Hepatocyte (in vitro differentiated cells): ENCODE results near the gene EMSY.

ENCODE experiments used
- EZH2phosphoT487 ChIP-seq: fragments of 200-600 bp; sonication (generic); IDR thresholded peaks from one replicate; pipeline ENCODE4 v1.6.1; 2018; ENCODE audit warnings: antibody characterized with exemption, mild to moderate bottlenecking, low read depth, moderate library complexity; ENCODE audit not compliant: unreplicated experiment, severe bottlenecking
- TF ChIP-seq, protein P1 (sequence below): fragments of 200-600 bp; sonication (generic); IDR thresholded peaks from 2 replicates; pipeline ENCODE4 v1.5.1; 2016; ENCODE audit warnings: antibody characterized with exemption, mild to moderate bottlenecking; ENCODE audit not compliant: poor library complexity

DNA sequence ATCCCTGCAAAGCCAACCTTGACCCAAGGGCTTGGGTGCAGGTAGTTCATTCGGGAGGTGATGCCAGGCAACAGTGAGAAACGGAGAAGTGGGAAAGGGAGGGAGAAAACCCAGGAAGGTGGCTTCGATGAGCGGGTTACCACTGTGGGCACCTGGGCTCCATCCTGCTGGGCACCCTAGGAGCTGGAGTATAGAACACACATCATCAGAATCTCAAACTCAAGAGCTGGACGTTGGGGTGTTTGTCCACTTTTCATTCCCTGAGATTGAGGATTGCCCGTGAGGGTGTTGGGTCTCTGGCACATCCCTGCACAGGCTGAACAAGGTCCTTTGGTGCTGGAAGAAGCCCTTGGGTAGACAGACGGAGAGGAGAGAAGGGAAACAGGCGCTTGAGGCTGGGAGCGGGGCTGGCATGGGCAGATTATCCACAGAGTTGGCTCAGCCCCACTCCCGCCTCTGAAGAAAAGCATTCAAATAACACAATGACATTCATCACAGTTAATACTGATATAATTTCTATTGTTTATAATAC is 155.4 kb downstream of the EMSY start:
- TF ChIP-seq, protein P1, sequence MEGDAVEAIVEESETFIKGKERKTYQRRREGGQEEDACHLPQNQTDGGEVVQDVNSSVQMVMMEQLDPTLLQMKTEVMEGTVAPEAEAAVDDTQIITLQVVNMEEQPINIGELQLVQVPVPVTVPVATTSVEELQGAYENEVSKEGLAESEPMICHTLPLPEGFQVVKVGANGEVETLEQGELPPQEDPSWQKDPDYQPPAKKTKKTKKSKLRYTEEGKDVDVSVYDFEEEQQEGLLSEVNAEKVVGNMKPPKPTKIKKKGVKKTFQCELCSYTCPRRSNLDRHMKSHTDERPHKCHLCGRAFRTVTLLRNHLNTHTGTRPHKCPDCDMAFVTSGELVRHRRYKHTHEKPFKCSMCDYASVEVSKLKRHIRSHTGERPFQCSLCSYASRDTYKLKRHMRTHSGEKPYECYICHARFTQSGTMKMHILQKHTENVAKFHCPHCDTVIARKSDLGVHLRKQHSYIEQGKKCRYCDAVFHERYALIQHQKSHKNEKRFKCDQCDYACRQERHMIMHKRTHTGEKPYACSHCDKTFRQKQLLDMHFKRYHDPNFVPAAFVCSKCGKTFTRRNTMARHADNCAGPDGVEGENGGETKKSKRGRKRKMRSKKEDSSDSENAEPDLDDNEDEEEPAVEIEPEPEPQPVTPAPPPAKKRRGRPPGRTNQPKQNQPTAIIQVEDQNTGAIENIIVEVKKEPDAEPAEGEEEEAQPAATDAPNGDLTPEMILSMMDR: no peak
- TF ChIP-seq EZH2phosphoT487: no peak
